Activated naive CD4-positive, alpha-beta T cell treated with anti-CD3 and anti-CD28 coated beads for 36 hours (primary cell): ENCODE measurements around the gene GJD3. TPM values are rescaled to one million over a fixed set of nuclear protein-coding genes. Genes with fewer than 3 reads are reported as not detected.

Experiments used
- CTCF ChIA-PET: fragments of 350-600 bp; sonication (Branson Sonifier 250); formaldehyde crosslinking; loops from one replicate; lab custom pipeline; 2021; ENCODE audit warnings: antibody characterized with exemption; lab: Charles Lee
- DNase-seq: peaks from one replicate; pipeline ENCODE4 v3.0.0-alpha.2; 2020
- H3K27ac Mint-ChIP-seq: one replicate; pipeline ENCODE4 v1.8.0; 2021; ENCODE audit warnings: mild to moderate bottlenecking, mixed read lengths
- H3K27me3 Mint-ChIP-seq: one replicate; pipeline ENCODE4 v1.8.0; 2021; ENCODE audit warnings: low read depth, mixed read lengths
- H3K36me3 Mint-ChIP-seq: one replicate; pipeline ENCODE4 v1.8.0; 2021; ENCODE audit warnings: low read depth, mixed read lengths
- H3K4me1 Mint-ChIP-seq: one replicate; pipeline ENCODE4 v1.8.0; 2021; ENCODE audit warnings: low read depth, mixed read lengths
- H3K4me3 Mint-ChIP-seq: one replicate; pipeline ENCODE4 v1.8.0; 2021; ENCODE audit warnings: mild to moderate bottlenecking, moderate library complexity, mixed read lengths
- H3K9me3 Mint-ChIP-seq: one replicate; pipeline ENCODE4 v1.8.0; 2021; ENCODE audit warnings: mixed read lengths
- intact Hi-C: fragments of 100-400 bp; cut with micrococcal nuclease; formaldehyde crosslinking; loops from one replicate; pipeline ENCODE4 v1.15.1; 2023
- total RNA-seq, 2 experiments: library from RNA; stranded (reverse); gene quantifications; one replicate each; pipeline ENCODE4 v1.2.3, GENCODE V29; 2021

GJD3 gene
- total RNA-seq, 2 experiments from 2014 or later, result not detected

GRCh38 chr17:40317345-40317873 lies 47.1 kb downstream of the GJD3 start:
- intact Hi-C loops, result no loop called here
- CTCF ChIA-PET, result interaction anchor here (0.7 to 3.5 kb wide), 12 partner anchors 8 to 223 kb away, joined by 3 to 55 read pairs (median 4); no protein-coding TSS in a partner anchor
- peaks cover 69% of the 10 kb centered on the region for H3K4me1 Mint-ChIP-seq

GRCh38 chr17:40316571-40317344 lies 47.8 kb downstream of the GJD3 start:
- Mint-ChIP-seq H3K4me3 (no peak overlapping the region), H3K27me3 (no peaks in the 10 kb centered on the region), H3K9me3 (no peaks in the 10 kb centered on the region), H3K36me3 (no peaks in the 10 kb centered on the region), H3K27ac (no peak overlapping the region), H3K4me1 (peaks cover 63% of the 10 kb centered on the region)
- intact Hi-C loops, result no loop called here
- CTCF ChIA-PET, result interaction anchor here (0.7 to 3.5 kb wide), 11 partner anchors 9 to 177 kb away, joined by 3 to 55 read pairs (median 5); no protein-coding TSS in a partner anchor
- DNase-seq, result no peak

More at GRCh38 chr17:40317345-40317873, 47.1 kb downstream of the GJD3 start:
- Mint-ChIP-seq H3K36me3 (no peaks in the 10 kb centered on the region), H3K27ac (peak overlapping the region; percentile 90), H3K27me3 (no peaks in the 10 kb centered on the region), H3K9me3 (no peaks in the 10 kb centered on the region), H3K4me3 (peak overlapping the region; percentile 85)
- DNase-seq, result peak; percentile 64

- Mint-ChIP-seq H3K27me3 (no peaks in the 10 kb centered on the region), H3K9me3 (no peaks in the 10 kb centered on the region), H3K4me3 (no peak overlapping the region), H3K27ac (peak overlapping the region; percentile 33), H3K4me1 (peaks cover 61% of the 10 kb centered on the region), H3K36me3 (no peaks in the 10 kb centered on the region)
- peak; percentile 37 for DNase-seq
- intact Hi-C loops, result no loop called here
- CTCF ChIA-PET, result interaction anchor here (0.8 to 3.5 kb wide), 6 partner anchors 9 to 39 kb away, joined by 3 to 55 read pairs (median 8); no protein-coding TSS in a partner anchor
Observed at GRCh38 chr17:40315678-40316570, 48.6 kb downstream of the GJD3 start.

GRCh38 chr17:40315206-40315605 lies 49.3 kb downstream of the GJD3 start:
- H3K9me3 Mint-ChIP-seq, result no peaks in the 10 kb centered on the region
- no peaks in the 10 kb centered on the region for H3K36me3 Mint-ChIP-seq
- H3K4me1 Mint-ChIP-seq, result peaks cover 56% of the 10 kb centered on the region
- DNase-seq, result no peak
- H3K27ac Mint-ChIP-seq, result no peak overlapping the region
- H3K27me3 Mint-ChIP-seq, result no peaks in the 10 kb centered on the region
- intact Hi-C loops, result no loop called here
- CTCF ChIA-PET, result interaction anchor here (0.8 to 3.3 kb wide), 5 partner anchors 9 to 40 kb away, joined by 3 to 55 read pairs (median 5); no protein-coding TSS in a partner anchor
- no peak overlapping the region for H3K4me3 Mint-ChIP-seq

GRCh38 chr17:40314584-40314956 lies 50.0 kb downstream of the GJD3 start:
- Mint-ChIP-seq H3K27me3 (no peaks in the 10 kb centered on the region), H3K36me3 (no peaks in the 10 kb centered on the region), H3K4me1 (peaks cover 52% of the 10 kb centered on the region), H3K4me3 (no peak overlapping the region), H3K9me3 (no peaks in the 10 kb centered on the region), H3K27ac (peak overlapping the region; percentile 2)
- CTCF ChIA-PET, result interaction anchor here (1.6 kb wide), 1 partner anchor 40 kb away, joined by 4 read pairs; no protein-coding TSS in a partner anchor
- DNase-seq, result peak; percentile 92
- intact Hi-C loops, result no loop called here

- Mint-ChIP-seq H3K4me3 (no peak overlapping the region), H3K4me1 (peaks cover 48% of the 10 kb centered on the region), H3K27me3 (no peaks in the 10 kb centered on the region), H3K9me3 (no peaks in the 10 kb centered on the region), H3K27ac (peak overlapping the region; percentile 2), H3K36me3 (no peaks in the 10 kb centered on the region)
- CTCF ChIA-PET, result interaction anchor here (1.6 kb wide), 1 partner anchor 41 kb away, joined by 4 read pairs; no protein-coding TSS in a partner anchor
- no peak for DNase-seq
- intact Hi-C loops, result no loop called here
Observed at GRCh38 chr17:40313668-40314583, 50.6 kb downstream of the GJD3 start.

Other genes with a start within 250 kb of the GJD3 start
- 10 to 100 TPM; 72.1 to 72.2 TPM for gene MSL1, start 242.8 kb downstream of the GJD3 start, total RNA-seq
- 100 to 1,000 TPM; 104 TPM for gene CASC3, start 224.2 kb downstream of the GJD3 start, total RNA-seq
- gene RAPGEFL1, start 187.3 kb downstream of the GJD3 start, total RNA-seq, result 1 to 10 TPM; 3.1 to 4.0 TPM
- 10 to 100 TPM; 12.3 to 13.0 TPM for gene WIPF2, start 145.4 kb downstream of the GJD3 start, total RNA-seq
- gene CDC6, start 76.9 kb downstream of the GJD3 start, total RNA-seq, result 10 to 100 TPM; 86.5 to 90.4 TPM
- gene RARA, start 55.6 kb downstream of the GJD3 start, total RNA-seq, result 10 to 100 TPM; 16.9 to 18.5 TPM
- gene TOP2A, start 53.2 kb upstream of the GJD3 start, total RNA-seq, result 100 to 1,000 TPM; 410 to 416 TPM
- gene IGFBP4, start 78.7 kb upstream of the GJD3 start, total RNA-seq, result 1 to 10 TPM; 8.8 to 9.2 TPM
- gene TNS4, start 136.9 kb upstream of the GJD3 start, total RNA-seq, result 1 to 10 TPM; 4.7 to 5.9 TPM
- 100 to 1,000 TPM; 150 to 156 TPM for gene CCR7, start 200.7 kb upstream of the GJD3 start, total RNA-seq